OCI-LY1 (cell line): Measurements from ENCODE around the gene SPHK2.

Source experiments
- H2AFZ ChIP-seq: fragments of 200-600 bp; sonication (generic), shearing (Covaris generic); 2 replicates; pipeline ENCODE4 v1.6.0; 2014; ENCODE audit warnings: antibody characterized with exemption, mild to moderate bottlenecking, low read length
- H3F3A ChIP-seq: fragments of 200-600 bp; sonication (generic), shearing (Covaris generic); 2 replicates; pipeline ENCODE4 v1.6.0; 2014; ENCODE audit warnings: mild to moderate bottlenecking, antibody characterized with exemption, low read length, moderate library complexity; ENCODE audit not compliant: insufficient read depth
- H3K27ac ChIP-seq: fragments of 200-600 bp; sonication (generic); 2 replicates; pipeline ENCODE4 v1.5.1; 2014; ENCODE audit warnings: low read length, mixed run types, mild to moderate bottlenecking, low read depth; ENCODE audit not compliant: poor library complexity, severe bottlenecking
- H3K27me3 ChIP-seq: fragments of 200-600 bp; sonication (generic); 2 replicates; pipeline ENCODE4 v1.6.0; 2014; ENCODE audit warnings: antibody characterized with exemption, mild to moderate bottlenecking, low read length, moderate library complexity; ENCODE audit not compliant: insufficient read depth
- H3K36me3 ChIP-seq: fragments of 200-600 bp; sonication (generic); 2 replicates; pipeline ENCODE4 v1.6.1; 2014; ENCODE audit warnings: mild to moderate bottlenecking, antibody characterized with exemption, low read length, moderate library complexity, mixed read lengths; ENCODE audit not compliant: insufficient read depth
- H3K4me1 ChIP-seq: fragments of 200-600 bp; sonication (generic); 2 replicates; pipeline ENCODE4 v1.5.1; 2014; ENCODE audit warnings: mild to moderate bottlenecking, low read length, moderate library complexity; ENCODE audit not compliant: insufficient read depth, severe bottlenecking
- H3K4me2 ChIP-seq: fragments of 200-600 bp; sonication (generic), shearing (Covaris generic); 2 replicates; pipeline ENCODE4 v1.6.1; 2014; ENCODE audit warnings: low read length
- H3K4me3 ChIP-seq: fragments of 200-600 bp; sonication (generic); 2 replicates; pipeline ENCODE4 v1.5.1; 2014; ENCODE audit warnings: low read length, low read depth, mild to moderate bottlenecking, mixed read lengths; ENCODE audit not compliant: poor library complexity, severe bottlenecking
- H3K79me2 ChIP-seq: fragments of 200-600 bp; shearing (Covaris generic); 2 replicates; pipeline ENCODE4 v1.6.1; 2016; ENCODE audit warnings: mixed run types, low read length, mixed read lengths; ENCODE audit not compliant: insufficient read depth
- H3K9ac ChIP-seq: fragments of 200-600 bp; sonication (generic), shearing (Covaris generic); 2 replicates; pipeline ENCODE4 v1.6.1; 2014; ENCODE audit warnings: mild to moderate bottlenecking, low read length, mixed read lengths
- H3K9me2 ChIP-seq: fragments of 200-600 bp; sonication (generic), shearing (Covaris generic); 2 replicates; pipeline ENCODE4 v1.6.1; 2014; ENCODE audit warnings: low read depth, mild to moderate bottlenecking, low read length, mixed read lengths
- H3K9me3 ChIP-seq: fragments of 200-600 bp; shearing (Covaris generic); 2 replicates; pipeline ENCODE4 v1.6.1; 2014; ENCODE audit warnings: low read length, mixed read lengths
- H4K20me1 ChIP-seq: fragments of 200-600 bp; sonication (generic), shearing (Covaris generic); 2 replicates; pipeline ENCODE4 v1.6.0; 2016; ENCODE audit warnings: mild to moderate bottlenecking, low read length; ENCODE audit not compliant: insufficient read depth
- EZH2 ChIP-seq: fragments of 200-600 bp; sonication (generic), shearing (Covaris generic); IDR thresholded peaks from 2 replicates; pipeline ENCODE4 v1.8.0; 2017; ENCODE audit warnings: borderline replicate concordance, mixed run types, mild to moderate bottlenecking, antibody characterized with exemption, low read length, moderate library complexity, mixed read lengths
- TF ChIP-seq, protein P1 (sequence below): fragments of 200-600 bp; sonication (generic), shearing (Covaris generic); IDR thresholded peaks from 2 replicates; pipeline ENCODE4 v1.5.1; 2017; ENCODE audit warnings: mild to moderate bottlenecking, antibody characterized with exemption, low read length, moderate library complexity, mixed read lengths

SPHK2 gene

DNA sequence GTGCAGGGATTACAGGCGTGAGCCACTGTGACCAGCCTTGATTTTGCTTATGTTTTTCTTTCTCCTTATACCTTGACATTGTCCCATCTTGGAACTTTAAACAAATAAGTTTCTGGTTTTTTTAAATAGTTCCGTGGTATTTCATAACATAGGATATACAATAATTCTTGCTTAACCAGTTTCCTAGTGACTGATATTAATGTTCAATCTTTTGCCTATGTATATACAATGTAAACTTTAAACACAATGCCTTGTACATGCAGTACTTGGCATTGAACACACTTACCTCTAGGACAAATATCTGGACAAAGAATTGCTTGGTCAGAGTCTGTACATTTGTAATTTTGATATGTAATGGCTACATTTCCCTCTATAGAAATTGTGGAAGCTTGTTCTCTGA is 37.1 kb upstream of the SPHK2 start:
- no peak overlapping the region for H3K9ac ChIP-seq
- TF ChIP-seq, protein P1, sequence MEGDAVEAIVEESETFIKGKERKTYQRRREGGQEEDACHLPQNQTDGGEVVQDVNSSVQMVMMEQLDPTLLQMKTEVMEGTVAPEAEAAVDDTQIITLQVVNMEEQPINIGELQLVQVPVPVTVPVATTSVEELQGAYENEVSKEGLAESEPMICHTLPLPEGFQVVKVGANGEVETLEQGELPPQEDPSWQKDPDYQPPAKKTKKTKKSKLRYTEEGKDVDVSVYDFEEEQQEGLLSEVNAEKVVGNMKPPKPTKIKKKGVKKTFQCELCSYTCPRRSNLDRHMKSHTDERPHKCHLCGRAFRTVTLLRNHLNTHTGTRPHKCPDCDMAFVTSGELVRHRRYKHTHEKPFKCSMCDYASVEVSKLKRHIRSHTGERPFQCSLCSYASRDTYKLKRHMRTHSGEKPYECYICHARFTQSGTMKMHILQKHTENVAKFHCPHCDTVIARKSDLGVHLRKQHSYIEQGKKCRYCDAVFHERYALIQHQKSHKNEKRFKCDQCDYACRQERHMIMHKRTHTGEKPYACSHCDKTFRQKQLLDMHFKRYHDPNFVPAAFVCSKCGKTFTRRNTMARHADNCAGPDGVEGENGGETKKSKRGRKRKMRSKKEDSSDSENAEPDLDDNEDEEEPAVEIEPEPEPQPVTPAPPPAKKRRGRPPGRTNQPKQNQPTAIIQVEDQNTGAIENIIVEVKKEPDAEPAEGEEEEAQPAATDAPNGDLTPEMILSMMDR, result no peak
- no peak for TF ChIP-seq EZH2

GRCh38 chr19:48587387-48587786 is 31.9 kb upstream of the SPHK2 start:
- Histone ChIP-seq H3K4me1 (peaks cover 5% of the 10 kb centered on the region), H3K9me2 (no peaks in the 10 kb centered on the region), H3K27ac (no peak overlapping the region), H4K20me1 (no peaks in the 10 kb centered on the region), H2AFZ (no peak overlapping the region), H3K9me3 (no peaks in the 10 kb centered on the region), H3K27me3 (peaks cover 11% of the 10 kb centered on the region; the same call in 1 of the 2 replicates), H3F3A (no peaks in the 10 kb centered on the region), H3K4me3 (no peak overlapping the region), H3K36me3 (no peaks in the 10 kb centered on the region), H3K79me2 (no peaks in the 10 kb centered on the region), H3K4me2 (no peak overlapping the region), H3K9ac (no peak overlapping the region)
- TF ChIP-seq, protein P1, result no peak
- TF ChIP-seq EZH2, result no peak

More for the DNA sequence above, 37.1 kb upstream of the SPHK2 start:
- no peaks in the 10 kb centered on the region for H3K9me2 ChIP-seq
- H3K27me3 ChIP-seq, result 0 out of 2 replicates have a peak, but pooled peaks cover under 1% of the 10 kb centered on the region
- H3F3A ChIP-seq, result no peaks in the 10 kb centered on the region
- no peaks in the 10 kb centered on the region for H3K4me1 ChIP-seq
- no peaks in the 10 kb centered on the region for H4K20me1 ChIP-seq
- H3K9me3 ChIP-seq, result no peaks in the 10 kb centered on the region
- H3K79me2 ChIP-seq, result no peaks in the 10 kb centered on the region
- H3K27ac ChIP-seq, result no peak overlapping the region
- H3K4me3 ChIP-seq, result no peak overlapping the region
- no peak overlapping the region for H2AFZ ChIP-seq
- no peak overlapping the region for H3K4me2 ChIP-seq
- H3K36me3 ChIP-seq, result no peaks in the 10 kb centered on the region

DNA sequence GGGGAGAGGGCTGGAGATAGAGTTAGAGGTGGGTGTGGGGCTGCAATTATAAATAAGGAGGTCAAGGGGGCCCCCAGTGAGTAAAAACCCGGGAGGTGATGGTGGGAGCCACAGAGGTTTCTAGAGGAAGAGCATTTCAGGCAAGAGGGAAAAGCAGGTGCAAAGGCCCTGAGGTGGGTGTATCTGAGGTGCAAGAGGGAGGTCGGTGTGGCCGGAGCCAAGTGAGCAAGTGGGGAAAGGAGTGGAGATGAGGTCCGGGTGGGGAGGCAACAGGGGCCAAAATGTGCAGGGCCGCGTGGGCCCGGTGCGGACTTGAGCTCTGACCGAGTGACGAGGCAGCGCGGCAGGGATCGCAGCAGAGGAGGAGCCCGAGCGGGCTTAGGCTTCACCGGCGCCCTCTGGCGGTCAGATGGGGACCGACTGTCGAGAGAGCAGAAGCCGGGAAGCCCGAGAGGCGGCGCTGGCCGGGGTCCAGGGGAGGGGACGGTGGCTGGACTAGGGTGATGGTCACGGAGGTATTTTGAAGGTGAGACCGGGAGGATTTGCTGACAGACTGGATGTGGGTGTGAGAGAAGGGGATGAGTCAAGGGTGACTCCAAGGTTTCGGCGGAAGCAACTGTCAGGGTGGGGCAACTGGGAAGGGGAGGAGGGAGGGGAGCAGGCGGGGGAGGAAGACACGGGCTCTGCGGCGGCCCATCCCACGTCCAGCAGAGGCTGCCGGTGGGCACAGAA is 30.5 kb upstream of the SPHK2 start:
- Histone ChIP-seq H3K4me1 (peaks cover 5% of the 10 kb centered on the region), H3F3A (no peaks in the 10 kb centered on the region), H3K27me3 (peaks cover 11% of the 10 kb centered on the region; the same call in 1 of the 2 replicates), H3K79me2 (no peaks in the 10 kb centered on the region), H3K9ac (no peak overlapping the region), H3K4me2 (peak overlapping the region; percentile 2; the same call in 1 of the 2 replicates), H3K9me2 (no peaks in the 10 kb centered on the region), H4K20me1 (no peaks in the 10 kb centered on the region), H3K4me3 (peak overlapping the region; percentile 26), H3K27ac (no peak overlapping the region), H3K36me3 (no peaks in the 10 kb centered on the region), H3K9me3 (no peaks in the 10 kb centered on the region), H2AFZ (no peak overlapping the region)
- TF ChIP-seq EZH2, result no peak
- TF ChIP-seq, protein P1, result peak; percentile 94
